ENCODE measurements around the gene PHTF1.
A peak's percentile ranks its signal among the peaks of the same experiment; 100 is the strongest.

The PHTF1 gene

DNA sequence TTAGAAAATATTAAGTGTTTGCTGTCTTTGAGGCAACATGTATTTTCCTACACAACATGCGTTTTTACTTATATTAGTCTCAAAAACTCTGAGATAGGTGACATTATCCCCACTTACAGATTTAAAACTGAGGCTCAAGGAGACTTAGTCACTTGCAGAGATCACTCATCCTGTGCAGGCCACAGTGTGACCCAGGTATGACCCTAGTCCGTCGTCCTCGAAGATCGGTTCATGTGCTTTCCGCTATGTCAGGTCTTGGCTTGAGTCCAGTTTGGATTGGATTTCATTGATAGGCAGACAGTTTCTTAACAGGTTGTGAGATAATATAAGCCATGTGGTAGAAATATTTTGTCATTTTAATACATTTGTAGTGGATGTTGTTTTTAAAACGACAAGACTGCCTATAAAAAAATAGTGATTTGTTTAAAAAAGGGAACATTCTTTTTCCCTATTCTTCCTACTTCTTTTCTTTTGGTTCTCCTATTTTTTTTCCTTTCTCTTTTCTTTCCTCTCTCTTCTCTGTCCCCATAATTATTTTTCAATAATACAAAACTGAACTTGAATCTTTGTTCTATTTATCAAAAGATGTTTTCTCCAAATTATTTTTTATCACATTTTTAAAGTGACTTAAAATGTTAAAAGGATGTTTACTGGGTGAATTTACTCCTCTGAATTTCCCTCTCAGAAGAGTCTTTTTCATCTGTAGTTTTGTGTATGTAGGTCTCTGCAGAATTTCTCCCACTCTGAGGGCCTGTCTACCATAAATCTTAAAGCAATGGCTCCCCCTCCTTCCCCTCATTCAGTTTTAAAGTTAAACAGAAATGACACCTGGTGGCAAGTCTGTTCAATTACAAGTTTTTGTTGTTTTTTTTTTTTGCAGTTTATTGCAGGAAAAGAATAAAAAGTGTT lies 81.8 kb downstream of the PHTF1 start:
- peak; percentile 50 for DNase-seq (ENCODE audit: low read depth, low spot score)
- H3K4me3 ChIP-seq (ENCODE audit: low read length), result no peak overlapping the region

DNA sequence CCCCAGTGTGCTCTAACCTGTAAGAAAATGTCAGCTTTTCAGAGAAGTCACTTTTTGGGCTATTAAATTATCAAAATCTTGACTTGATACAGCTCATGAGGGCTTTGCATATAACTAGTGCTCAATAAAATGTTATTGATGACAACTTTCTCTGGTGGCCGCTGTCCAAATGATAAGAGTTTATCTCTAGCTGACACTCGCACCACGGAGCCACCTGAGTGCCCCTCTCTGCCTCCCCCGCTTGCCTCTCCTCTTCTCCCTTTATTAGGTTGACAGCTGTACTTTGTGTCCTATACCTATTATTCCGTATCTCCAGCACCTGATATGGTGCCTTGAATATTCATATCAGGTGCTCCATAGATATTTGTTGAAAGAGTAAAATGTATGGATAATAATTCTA lies 82.8 kb downstream of the PHTF1 start:
- no peak for DNase-seq (ENCODE audit: low read depth, low spot score)
- no peak overlapping the region for H3K4me3 ChIP-seq (ENCODE audit: low read length)

DNA sequence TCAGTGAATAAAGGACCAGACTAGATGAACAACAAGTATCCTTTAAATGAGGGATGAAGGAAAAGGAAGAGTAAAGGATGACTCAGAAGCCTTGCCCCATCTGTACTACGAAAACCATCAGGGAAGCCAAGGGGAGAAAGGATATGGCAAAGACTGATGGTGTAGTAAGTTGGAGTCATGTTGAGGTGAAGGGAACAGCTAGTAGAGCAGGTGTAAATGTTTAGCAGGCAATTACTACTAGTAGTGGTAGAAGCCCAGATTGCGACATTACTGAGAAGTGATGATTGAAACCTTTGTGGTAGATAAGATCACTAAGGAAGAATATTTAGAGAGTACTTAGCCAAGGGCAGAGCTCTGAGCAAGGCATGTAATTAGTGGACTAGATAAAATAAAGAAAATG lies 84.0 kb downstream of the PHTF1 start:
- DNase-seq (ENCODE audit: low read depth, low spot score), result no peak

DNA sequence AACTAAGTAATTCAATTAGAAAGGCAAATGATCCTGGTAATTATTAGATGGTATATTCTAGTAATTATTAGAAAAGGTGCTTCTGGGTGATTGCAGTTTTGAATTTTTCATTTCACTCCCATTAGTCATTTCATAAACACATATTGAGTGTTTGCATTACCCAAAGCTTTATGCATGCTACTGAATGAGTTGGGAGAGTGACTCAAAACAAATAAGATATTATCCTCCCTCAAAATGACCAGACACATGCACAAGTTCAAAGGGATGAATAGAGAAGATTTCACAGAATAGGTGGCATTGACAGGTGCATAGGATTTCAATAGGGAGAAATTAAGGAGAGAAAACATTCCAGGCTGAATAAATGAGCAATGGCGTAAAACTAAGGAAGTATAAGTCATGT lies 84.7 kb downstream of the PHTF1 start:
- no peak for DNase-seq (ENCODE audit: low read depth, low spot score)

More for the DNA sequence above, 84.0 kb downstream of the PHTF1 start:
- no peak overlapping the region for H3K4me3 ChIP-seq (ENCODE audit: low read length)

DNA sequence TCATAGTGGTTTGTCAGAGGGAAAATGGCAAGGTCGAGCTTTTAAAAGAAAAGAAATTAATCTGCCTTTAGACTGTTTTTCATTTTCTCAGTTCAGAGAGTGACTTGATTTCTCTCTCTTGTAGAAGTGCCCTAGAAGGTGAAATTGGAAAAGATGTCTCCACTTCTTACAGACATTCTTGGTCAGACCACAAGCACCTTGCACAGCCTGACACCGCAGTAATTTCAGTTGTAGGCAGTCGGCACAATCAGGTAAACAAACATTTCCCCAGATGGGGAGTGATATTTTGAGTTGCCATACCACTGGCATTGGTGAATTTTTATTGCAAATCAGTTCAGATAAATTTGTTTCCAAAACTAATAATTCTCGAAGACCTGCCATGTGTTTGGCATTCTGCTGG lies 86.8 kb downstream of the PHTF1 start:
- H3K4me3 ChIP-seq (ENCODE audit: low read length), result no peak overlapping the region
- DNase-seq (ENCODE audit: low read depth, low spot score), result no peak

More for the DNA sequence above, 84.7 kb downstream of the PHTF1 start:
- H3K4me3 ChIP-seq (ENCODE audit: low read length), result no peak overlapping the region

DNA sequence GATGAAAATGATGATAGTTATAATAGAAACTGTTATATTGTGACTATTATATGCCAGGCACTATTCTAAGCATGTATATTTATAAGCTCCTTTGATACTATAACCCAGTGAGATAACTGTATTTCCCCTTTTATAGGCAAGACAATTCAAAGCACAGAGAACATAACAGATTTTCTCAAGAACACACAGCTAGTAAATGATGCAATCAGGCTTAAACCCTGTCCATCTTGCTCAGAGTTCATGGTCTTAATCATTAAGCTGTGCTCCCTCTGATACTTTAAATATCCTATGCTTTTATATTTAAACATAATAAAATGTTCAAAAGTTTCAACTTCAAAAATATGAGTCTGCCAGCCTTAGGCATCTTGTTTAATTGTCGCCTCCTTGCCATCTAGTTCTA lies 88.6 kb downstream of the PHTF1 start:
- no peak for DNase-seq (ENCODE audit: low read depth, low spot score)
- H3K4me3 ChIP-seq (ENCODE audit: low read length), result no peak overlapping the region

DNA sequence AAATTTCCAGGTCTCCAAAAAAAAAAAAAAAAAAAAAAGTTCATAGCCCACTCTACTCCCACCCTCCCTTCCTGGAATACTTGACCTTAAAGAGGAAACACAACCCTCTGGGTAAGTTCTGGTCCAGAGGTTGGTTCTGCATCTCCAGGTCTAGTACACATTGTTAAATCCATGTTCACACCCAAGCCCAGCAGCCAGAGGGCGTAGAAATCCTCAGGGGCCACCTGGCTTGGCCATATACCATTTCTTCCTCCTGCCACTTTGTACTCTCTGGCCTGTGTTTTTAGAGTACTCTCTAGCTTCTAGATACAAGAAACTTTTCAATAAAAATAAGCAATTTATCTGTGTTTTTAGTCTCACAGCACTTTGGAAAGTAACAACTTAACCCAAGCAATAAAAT lies 89.3 kb downstream of the PHTF1 start:
- no peak for DNase-seq (ENCODE audit: low read depth, low spot score)
- no peak overlapping the region for H3K4me3 ChIP-seq (ENCODE audit: low read length)

DNA sequence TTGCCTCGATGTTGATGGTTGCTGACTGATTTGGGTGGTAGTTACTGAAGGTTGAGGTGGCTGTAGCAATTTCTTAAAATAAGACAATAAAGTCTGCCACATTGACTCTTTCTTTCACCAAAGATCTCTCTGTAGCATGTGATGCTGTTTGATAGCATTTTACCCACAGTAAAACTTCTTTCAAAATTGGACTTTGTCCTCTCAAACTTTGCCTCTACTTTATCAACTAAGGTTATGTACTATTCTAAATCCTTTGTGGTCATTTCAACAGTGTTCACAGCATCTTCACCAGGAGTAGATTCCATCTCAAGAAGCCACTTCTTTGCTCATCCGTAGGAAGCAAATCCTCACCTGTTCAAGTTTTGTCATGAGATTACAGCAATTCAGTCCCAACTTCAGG lies 93.2 kb downstream of the PHTF1 start:
- H3K4me3 ChIP-seq (ENCODE audit: low read length), result no peak overlapping the region
- no peak for DNase-seq (ENCODE audit: low read depth, low spot score)

DNA sequence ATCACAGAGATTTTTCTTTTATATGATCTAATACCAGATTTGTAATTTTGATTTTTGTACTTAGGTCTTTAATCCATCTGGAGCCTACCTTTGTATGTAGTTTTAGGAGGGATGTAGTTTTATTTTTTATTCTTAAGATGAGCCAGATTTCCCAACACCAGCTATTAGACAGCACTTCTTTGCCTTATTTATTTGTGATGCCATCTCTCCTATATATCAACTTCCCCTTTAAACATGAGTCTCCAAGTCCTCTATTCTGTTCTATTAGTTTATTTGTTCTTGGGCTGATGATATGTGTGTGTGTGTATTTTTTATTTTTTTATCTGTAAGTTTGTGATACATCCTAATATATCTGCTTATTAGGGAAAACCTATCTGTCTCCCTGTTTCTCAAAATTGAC lies 94.2 kb downstream of the PHTF1 start:
- no peak overlapping the region for H3K4me3 ChIP-seq (ENCODE audit: low read length)
- DNase-seq (ENCODE audit: low read depth, low spot score), result no peak

DNA sequence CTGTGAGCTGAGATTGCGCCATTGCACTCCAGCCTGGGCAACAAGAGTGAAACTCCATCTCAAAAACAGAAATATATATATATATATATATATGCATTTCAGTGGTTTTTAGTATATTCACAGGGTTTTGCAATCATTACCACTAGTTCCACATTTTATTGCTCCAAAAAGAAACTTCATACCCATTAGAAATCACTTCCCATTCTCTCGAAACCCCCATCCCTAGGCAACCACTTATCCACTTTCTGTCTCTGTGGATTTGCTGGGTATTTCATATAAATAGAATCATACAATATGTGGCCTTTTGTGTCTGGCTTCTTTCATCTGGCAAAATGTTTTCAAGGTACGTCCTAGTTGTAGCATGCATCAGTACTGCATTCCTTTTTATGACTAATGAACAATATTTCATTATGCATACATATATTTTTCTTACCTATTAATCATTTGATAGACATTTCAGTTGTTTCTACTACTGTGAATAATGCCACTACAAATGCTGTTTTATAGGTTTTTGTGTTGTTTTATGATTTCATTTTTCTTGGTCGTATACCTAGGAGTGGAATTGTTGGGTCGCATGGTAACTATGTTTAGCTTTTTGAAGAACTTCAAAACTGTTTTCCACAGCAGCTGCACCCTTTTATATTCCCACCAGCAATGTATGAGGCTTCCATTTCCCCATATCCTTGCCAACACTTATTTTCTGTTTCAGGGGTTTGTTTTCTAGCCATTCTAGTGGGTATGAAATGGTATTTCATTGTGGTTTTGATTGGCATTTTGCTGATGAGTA lies 95.9 kb downstream of the PHTF1 start:
- no peak for DNase-seq (ENCODE audit: low read depth, low spot score)
- H3K4me3 ChIP-seq (ENCODE audit: low read length), result no peak overlapping the region

DNA sequence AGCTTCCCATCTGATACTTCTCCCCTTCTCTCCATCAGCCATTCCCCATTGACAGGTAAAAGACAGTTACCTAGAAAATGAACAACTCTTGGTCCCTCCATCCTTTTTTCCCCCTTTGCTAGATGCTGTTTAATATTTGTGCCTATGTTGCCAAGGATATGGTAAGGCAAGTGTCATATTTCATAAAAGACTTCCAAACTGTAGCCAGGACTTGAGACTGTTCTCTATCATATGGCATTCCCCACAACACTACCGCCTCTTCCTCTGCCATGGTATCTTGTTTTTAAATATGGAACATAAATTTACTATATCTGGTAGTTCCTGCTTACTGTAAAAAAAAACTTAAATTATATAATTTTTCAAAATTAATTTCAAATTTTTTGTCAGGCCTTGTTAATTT lies 97.2 kb downstream of the PHTF1 start:
- no peak overlapping the region for H3K4me3 ChIP-seq (ENCODE audit: low read length)
- no peak for DNase-seq (ENCODE audit: low read depth, low spot score)

DNA sequence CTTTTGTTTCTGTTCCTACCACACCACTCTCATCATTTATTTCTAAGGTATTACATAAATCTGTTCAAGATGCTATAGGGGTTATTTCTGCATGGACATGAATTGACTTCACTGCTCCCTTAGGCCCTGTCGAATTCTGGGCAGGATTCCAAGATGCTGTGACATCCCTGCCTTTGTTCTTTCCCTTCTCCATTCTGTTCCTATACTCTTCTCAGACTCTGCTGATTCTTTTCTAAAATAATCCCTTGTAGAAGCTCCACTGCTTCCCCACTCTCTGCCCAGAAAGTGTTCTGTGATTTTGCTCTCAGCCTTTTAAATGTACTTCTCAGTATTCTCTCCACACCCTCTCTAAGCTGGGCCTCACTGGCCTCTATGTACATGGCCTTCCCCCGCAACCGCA lies 99.2 kb downstream of the PHTF1 start:
- H3K4me3 ChIP-seq (ENCODE audit: low read length), result no peak overlapping the region
- DNase-seq (ENCODE audit: low read depth, low spot score), result no peak

DNA sequence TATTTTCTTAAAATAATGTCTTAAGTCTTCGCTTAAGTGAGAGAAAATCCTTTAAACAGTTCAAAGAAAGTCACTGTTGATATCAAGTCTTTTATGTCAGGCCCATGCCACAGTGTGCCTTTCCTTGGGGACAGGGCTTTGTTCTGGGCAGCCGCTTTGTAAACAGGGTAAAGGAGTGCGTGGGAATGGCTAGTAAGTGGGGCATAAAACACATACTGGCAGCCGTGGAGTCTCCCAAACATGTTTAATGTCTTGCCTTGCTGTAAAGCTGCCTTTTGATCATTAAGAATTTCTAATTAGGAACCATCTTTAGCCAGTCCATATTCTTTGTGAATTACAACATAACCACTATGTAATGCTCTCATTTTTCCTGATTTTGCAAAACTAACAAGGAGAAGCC lies 99.7 kb downstream of the PHTF1 start:
- DNase-seq (ENCODE audit: low read depth, low spot score), result no peak
- no peak overlapping the region for H3K4me3 ChIP-seq (ENCODE audit: low read length)

DNA sequence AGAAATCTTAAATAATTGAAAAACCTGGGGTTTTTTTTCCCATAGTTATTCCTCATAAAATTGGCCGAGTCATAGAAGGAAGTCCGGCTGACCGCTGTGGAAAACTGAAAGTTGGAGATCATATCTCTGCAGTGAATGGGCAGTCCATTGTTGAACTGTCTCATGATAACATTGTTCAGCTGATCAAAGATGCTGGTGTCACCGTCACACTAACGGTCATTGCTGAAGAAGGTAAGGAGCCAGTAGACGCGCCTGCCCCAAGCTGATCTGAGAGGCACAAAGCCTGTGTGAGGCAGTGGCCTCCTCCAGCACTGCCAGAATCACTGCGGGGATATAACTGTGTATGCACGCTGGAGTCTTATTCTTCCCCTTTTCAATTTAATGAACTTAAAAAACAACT lies 100.3 kb downstream of the PHTF1 start:
- DNase-seq (ENCODE audit: low read depth, low spot score), result no peak
- no peak overlapping the region for H3K4me3 ChIP-seq (ENCODE audit: low read length)

DNA sequence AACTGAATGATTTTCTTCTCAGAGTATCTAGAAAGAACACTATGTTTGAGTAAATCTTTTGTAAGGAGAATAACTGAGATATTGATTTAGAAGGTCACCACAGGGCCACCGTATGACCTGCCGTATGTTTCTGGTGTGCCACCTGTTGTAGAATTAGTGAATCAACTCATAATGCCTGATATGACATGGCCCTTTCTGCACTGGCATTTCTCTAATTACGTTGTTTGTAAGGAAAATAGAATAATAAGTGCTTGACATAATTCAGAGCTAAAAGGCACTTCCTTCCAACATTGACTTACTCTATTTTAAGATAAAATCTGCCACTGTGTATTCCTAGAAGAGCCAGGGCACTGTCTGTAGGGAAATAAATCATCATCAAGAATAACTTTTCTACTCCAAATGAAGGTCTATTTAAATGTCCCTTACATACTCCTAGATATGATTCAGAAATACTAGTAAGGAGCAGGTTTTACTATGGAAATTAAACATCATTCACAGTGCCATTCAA lies 101.7 kb downstream of the PHTF1 start:
- DNase-seq (ENCODE audit: low read depth, low spot score), result no peak
- H3K4me3 ChIP-seq (ENCODE audit: low read length), result no peak overlapping the region

DNA sequence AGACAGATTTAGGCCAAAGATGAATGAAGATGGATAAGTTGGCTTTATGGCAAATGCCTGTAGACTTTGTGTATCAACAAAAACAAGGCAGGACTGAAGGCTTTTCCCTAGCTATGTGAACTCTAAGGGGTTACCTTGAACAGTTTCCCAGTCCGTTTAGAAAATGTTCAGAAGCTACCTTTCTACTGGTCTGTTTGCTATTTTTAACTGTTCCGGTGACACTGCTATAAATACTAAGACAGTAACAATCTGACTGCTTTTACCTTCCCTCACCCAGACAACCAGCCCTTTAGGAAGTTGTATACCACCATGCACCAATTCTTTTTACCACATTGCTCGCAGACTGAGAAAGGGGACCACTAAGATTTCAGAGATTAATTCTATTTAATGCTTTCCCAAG lies 102.2 kb downstream of the PHTF1 start:
- no peak overlapping the region for H3K4me3 ChIP-seq (ENCODE audit: low read length)
- DNase-seq (ENCODE audit: low read depth, low spot score), result no peak

DNA sequence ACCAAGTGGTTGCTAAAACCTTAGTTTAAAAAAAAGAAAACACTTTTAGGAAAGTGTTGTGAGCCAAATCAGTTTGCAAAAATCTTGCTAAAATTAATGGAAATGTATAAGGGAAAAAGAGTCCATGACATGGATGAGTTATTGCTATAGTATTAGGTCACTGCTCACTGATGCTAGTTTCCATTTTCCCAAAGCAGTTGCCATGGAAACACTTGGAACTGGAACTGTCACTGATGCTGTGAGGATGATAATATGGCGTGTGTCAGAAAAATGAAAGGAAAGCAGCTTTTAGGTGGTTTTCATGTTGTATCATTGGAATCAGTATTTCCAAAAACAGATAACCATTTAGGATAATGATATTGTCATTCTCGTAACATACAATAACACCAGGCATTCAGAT lies 104.4 kb downstream of the PHTF1 start:
- no peak for DNase-seq (ENCODE audit: low read depth, low spot score)
- H3K4me3 ChIP-seq (ENCODE audit: low read length), result no peak overlapping the region

DNA sequence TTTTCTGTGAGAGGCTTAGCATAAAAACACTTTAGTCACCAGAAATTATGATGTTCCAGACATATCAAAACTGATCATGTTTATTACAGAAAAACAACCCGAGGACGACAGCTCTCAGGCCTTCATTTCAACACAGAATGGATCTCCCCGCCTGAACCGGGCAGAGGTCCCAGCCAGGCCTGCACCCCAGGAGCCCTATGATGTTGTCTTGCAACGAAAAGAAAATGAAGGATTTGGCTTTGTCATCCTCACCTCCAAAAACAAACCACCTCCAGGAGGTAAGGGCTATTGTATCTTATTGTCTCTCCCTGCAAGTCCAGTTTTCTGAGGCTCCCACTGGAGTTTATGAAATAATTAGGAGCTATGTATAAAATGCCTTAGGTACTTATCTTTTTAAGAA lies 105.5 kb downstream of the PHTF1 start:
- no peak for DNase-seq (ENCODE audit: low read depth, low spot score)
- H3K4me3 ChIP-seq (ENCODE audit: low read length), result no peak overlapping the region

DNA sequence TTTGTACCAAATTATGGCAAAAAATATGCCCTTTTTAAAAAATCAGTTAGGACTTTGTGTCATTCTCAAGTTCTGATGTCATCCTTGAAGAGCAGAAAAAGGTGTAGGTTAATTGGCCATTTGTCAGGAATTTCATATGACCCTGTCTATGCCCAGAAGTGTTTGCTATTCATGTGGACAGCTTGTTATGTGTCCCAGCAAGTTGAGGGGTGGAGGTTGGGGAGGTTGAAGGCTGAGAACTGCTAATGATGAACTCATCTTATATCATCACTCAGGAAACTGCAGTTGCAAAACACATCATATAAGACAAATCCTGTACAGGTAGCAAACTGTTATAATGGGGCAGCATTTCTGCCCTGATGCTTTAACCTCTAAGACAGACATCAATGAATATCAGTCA lies 106.5 kb downstream of the PHTF1 start:
- no peak for DNase-seq (ENCODE audit: low read depth, low spot score)

DNA sequence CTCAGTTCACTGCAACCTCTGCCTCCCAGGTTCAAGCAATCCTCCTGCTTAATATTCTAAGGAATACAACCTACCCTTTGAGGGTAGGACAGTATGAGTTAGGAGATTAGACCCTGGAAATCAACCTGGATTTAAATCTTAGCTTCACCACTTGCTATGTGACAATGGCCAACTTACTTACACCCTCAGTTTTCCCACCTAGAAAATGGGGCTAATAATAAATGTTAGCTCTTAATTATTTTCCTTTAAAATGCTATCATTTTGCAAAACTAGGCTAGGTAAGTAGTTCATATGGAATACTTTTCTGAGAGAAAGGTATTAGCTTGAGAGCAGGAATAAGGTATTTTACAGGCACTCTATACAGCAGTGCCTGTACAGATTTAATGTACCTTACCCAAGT lies 110.8 kb downstream of the PHTF1 start:
- no peak for DNase-seq (ENCODE audit: low read depth, low spot score)
- no peak overlapping the region for H3K4me3 ChIP-seq (ENCODE audit: low read length)

More for the DNA sequence above, 106.5 kb downstream of the PHTF1 start:
- H3K4me3 ChIP-seq (ENCODE audit: low read length), result no peak overlapping the region

Measured in Jurkat, Clone E6-1 (cell line).